ENCODE measurements around the gene ARHGDIG.
"Not testable (repeated sequence)": the region's sequence is repeated elsewhere in the genome, so short reads cannot be mapped to it uniquely, and the experiment has no call there.

ARHGDIG gene

GRCh38 chr16:264440-264951 lies 15.9 kb upstream of the ARHGDIG start:
- DNase-seq: no peak

GRCh38 chr16:265002-265529 lies 15.3 kb upstream of the ARHGDIG start:
- no peak for DNase-seq

- no peak for DNase-seq
Measured at GRCh38 chr16:265711-266110, 14.7 kb upstream of the ARHGDIG start.

- DNase-seq: no peak
Measured at GRCh38 chr16:266258-267164, 13.9 kb upstream of the ARHGDIG start.

- not testable (repeated sequence) for DNase-seq
Measured at GRCh38 chr16:267562-267961, 12.8 kb upstream of the ARHGDIG start.

- peak; percentile 9 for DNase-seq
Measured at GRCh38 chr16:268141-269053, 12.0 kb upstream of the ARHGDIG start.

- DNase-seq: no peak
Measured at GRCh38 chr16:269061-269796, 11.2 kb upstream of the ARHGDIG start.

- DNase-seq: no peak
Measured at GRCh38 chr16:270381-271255, 9.8 kb upstream of the ARHGDIG start.

- DNase-seq: no peak
Measured at GRCh38 chr16:272633-273546, 7.5 kb upstream of the ARHGDIG start.

GRCh38 chr16:273547-274421 lies 6.6 kb upstream of the ARHGDIG start:
- no peak for DNase-seq

- no peak for DNase-seq
Measured at GRCh38 chr16:275041-275641, 5.2 kb upstream of the ARHGDIG start.

GRCh38 chr16:275786-276232 lies 4.6 kb upstream of the ARHGDIG start, which contains the start of gene RGS11:
Gene RGS11, minus strand, starts transcription at chr16:275944. Its CDS starts 33 bp downstream, at chr16:275911.
- DNase-seq: no peak

- no peak for DNase-seq
Measured at GRCh38 chr16:276426-277077, 3.8 kb upstream of the ARHGDIG start.

- peak; percentile 72 for DNase-seq
Measured at GRCh38 chr16:278863-279366, 1.5 kb upstream of the ARHGDIG start.

GRCh38 chr16:279531-279930 lies 860 bp upstream of the ARHGDIG start:
- DNase-seq: no peak

- no peak for DNase-seq
Measured at GRCh38 chr16:280005-280460, 358 bp upstream of the ARHGDIG start.

- no peak for DNase-seq
Measured at GRCh38 chr16:280991-281659, 734 bp downstream of the ARHGDIG start.

Measured in DMS153 (cell line).